ENCODE results near the gene SDC3.

GRCh38 chr1:30895382-30895943, 13.1 kb downstream of the SDC3 start:
- TF ChIP-seq, protein P1, sequence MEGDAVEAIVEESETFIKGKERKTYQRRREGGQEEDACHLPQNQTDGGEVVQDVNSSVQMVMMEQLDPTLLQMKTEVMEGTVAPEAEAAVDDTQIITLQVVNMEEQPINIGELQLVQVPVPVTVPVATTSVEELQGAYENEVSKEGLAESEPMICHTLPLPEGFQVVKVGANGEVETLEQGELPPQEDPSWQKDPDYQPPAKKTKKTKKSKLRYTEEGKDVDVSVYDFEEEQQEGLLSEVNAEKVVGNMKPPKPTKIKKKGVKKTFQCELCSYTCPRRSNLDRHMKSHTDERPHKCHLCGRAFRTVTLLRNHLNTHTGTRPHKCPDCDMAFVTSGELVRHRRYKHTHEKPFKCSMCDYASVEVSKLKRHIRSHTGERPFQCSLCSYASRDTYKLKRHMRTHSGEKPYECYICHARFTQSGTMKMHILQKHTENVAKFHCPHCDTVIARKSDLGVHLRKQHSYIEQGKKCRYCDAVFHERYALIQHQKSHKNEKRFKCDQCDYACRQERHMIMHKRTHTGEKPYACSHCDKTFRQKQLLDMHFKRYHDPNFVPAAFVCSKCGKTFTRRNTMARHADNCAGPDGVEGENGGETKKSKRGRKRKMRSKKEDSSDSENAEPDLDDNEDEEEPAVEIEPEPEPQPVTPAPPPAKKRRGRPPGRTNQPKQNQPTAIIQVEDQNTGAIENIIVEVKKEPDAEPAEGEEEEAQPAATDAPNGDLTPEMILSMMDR (IDR thresholded peaks at IDR 0.05; ENCODE audit: insufficient read depth, low read depth, low read length), result no peak
- no peak for TF ChIP-seq EZH2 (IDR thresholded peaks at IDR 0.05; ENCODE audit: insufficient read depth, low read length)

Measured in astrocyte (in vitro differentiated cells and primary cell).